ENCODE data around the gene KCNIP2. TPM values are rescaled to one million over a fixed set of nuclear protein-coding genes. Genes with fewer than 3 reads are reported as not detected.
"Not testable (repeated sequence)": the region's sequence is repeated elsewhere in the genome, so short reads cannot be mapped to it uniquely, and the experiment has no call there.

Gene KCNIP2
- total and polyA plus RNA-seq, 2 donors (not counting 1 experiment from before 2014, with no cell fraction given): 0.37 to 1.8 TPM

GRCh38 chr10:101797403-101798059 lies 46.1 kb downstream of the KCNIP2 start:
- Histone ChIP-seq H3K36me3 (ENCODE audit: control insufficient read depth, insufficient read depth, low read length) (peaks cover 24% of the 10 kb centered on the region), H3K4me1 (ENCODE audit: control insufficient read depth, extremely low read depth, insufficient read depth, low read length) (no peaks in the 10 kb centered on the region), H4K20me1 (ENCODE audit: control insufficient read depth, extremely low read depth, insufficient read depth, low read length) (peaks cover 2% of the 10 kb centered on the region), H2AFZ (ENCODE audit: low read length) (no peak overlapping the region), H3K27ac (ENCODE audit: insufficient read depth, low read length) (no peak overlapping the region), H3K9me3 (ENCODE audit: control insufficient read depth, insufficient read depth, low read depth, low read length) (no peaks in the 10 kb centered on the region), H3K79me2 (ENCODE audit: control insufficient read depth, insufficient read depth, low read length) (peaks cover 35% of the 10 kb centered on the region), H3K4me3 (replicated peaks in 1 of 4; ENCODE audit: control extremely low read depth in 1 of 4, insufficient read depth in 1 of 4, low read depth in 3 of 4, low read length in 4 of 4) (no peak overlapping the region), H3K4me2 (ENCODE audit: extremely low read depth, insufficient read depth, low read length) (no peak overlapping the region), H3K27me3 (ENCODE audit: control insufficient read depth, insufficient read depth, low read length) (no peaks in the 10 kb centered on the region), H3K9ac (ENCODE audit: insufficient read depth, low read length) (no peak overlapping the region)
- DNase-seq (ENCODE audit: low read depth in 2 of 2): no peak
- TF ChIP-seq EZH2 (IDR thresholded peaks at IDR 0.05; ENCODE audit: low read length, missing control alignments): no peak
- no peak for TF ChIP-seq CTCF (conservative IDR thresholded peaks at IDR 0.05 in 1 of 2, IDR thresholded peaks at IDR 0.05 in 1 of 2; ENCODE audit: low read depth in 1 of 2, low read length in 2 of 2)

- Histone ChIP-seq H3K79me2 (ENCODE audit: control insufficient read depth, insufficient read depth, low read length) (peaks cover 11% of the 10 kb centered on the region), H3K4me3 (replicated peaks in 1 of 4; ENCODE audit: control extremely low read depth in 1 of 4, insufficient read depth in 1 of 4, low read depth in 3 of 4, low read length in 4 of 4) (no peak overlapping the region), H2AFZ (ENCODE audit: low read length) (no peak overlapping the region), H3K9ac (ENCODE audit: insufficient read depth, low read length) (no peak overlapping the region), H4K20me1 (ENCODE audit: control insufficient read depth, extremely low read depth, insufficient read depth, low read length) (no peaks in the 10 kb centered on the region), H3K27ac (ENCODE audit: insufficient read depth, low read length) (no peak overlapping the region), H3K36me3 (ENCODE audit: control insufficient read depth, insufficient read depth, low read length) (peaks cover 16% of the 10 kb centered on the region), H3K9me3 (ENCODE audit: control insufficient read depth, insufficient read depth, low read depth, low read length) (no peaks in the 10 kb centered on the region), H3K4me1 (ENCODE audit: control insufficient read depth, extremely low read depth, insufficient read depth, low read length) (no peaks in the 10 kb centered on the region), H3K4me2 (ENCODE audit: extremely low read depth, insufficient read depth, low read length) (no peak overlapping the region), H3K27me3 (ENCODE audit: control insufficient read depth, insufficient read depth, low read length) (no peaks in the 10 kb centered on the region)
- DNase-seq (ENCODE audit: low read depth in 2 of 2): no peak
- TF ChIP-seq EZH2 (IDR thresholded peaks at IDR 0.05; ENCODE audit: low read length, missing control alignments) (no peak), CTCF (conservative IDR thresholded peaks at IDR 0.05 in 1 of 2, IDR thresholded peaks at IDR 0.05 in 1 of 2; ENCODE audit: low read depth in 1 of 2, low read length in 2 of 2) (no peak)
Observed at GRCh38 chr10:101793526-101793925, 50.1 kb downstream of the KCNIP2 start.

DNA sequence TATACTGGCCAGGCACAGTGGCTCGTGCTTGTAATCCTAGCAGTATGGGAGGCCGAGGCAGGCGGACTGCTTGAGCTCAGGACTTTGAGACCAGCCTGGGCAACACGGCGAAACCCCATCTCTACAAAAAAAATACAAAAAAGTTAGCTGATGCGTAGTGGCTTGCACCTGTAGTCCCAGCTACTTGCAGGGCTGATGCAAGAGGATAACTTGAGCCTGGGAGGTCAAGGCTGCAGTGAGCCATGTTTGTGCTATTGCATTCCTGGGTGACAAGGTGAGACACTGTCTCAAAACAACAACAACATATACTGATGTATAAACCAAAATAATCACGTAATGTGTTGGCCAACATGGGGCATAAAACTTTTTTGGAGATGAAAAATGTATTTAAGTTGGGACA lies 53.9 kb downstream of the KCNIP2 start:
- H3K9ac ChIP-seq (ENCODE audit: insufficient read depth, low read length): no peak overlapping the region
- no peak overlapping the region for H3K4me2 ChIP-seq (ENCODE audit: extremely low read depth, insufficient read depth, low read length)
- H3K27ac ChIP-seq (ENCODE audit: insufficient read depth, low read length): no peak overlapping the region
- H3K79me2 ChIP-seq (ENCODE audit: control insufficient read depth, insufficient read depth, low read length): peaks cover 3% of the 10 kb centered on the region
- no peak for TF ChIP-seq EZH2 (IDR thresholded peaks at IDR 0.05; ENCODE audit: low read length, missing control alignments)
- no peak for TF ChIP-seq CTCF (conservative IDR thresholded peaks at IDR 0.05 in 1 of 2, IDR thresholded peaks at IDR 0.05 in 1 of 2; ENCODE audit: low read depth in 1 of 2, low read length in 2 of 2)
- no peaks in the 10 kb centered on the region for H3K27me3 ChIP-seq (ENCODE audit: control insufficient read depth, insufficient read depth, low read length)
- peaks cover 15% of the 10 kb centered on the region for H3K36me3 ChIP-seq (ENCODE audit: control insufficient read depth, insufficient read depth, low read length)
- no peaks in the 10 kb centered on the region for H3K4me1 ChIP-seq (ENCODE audit: control insufficient read depth, extremely low read depth, insufficient read depth, low read length)
- H3K9me3 ChIP-seq (ENCODE audit: control insufficient read depth, insufficient read depth, low read depth, low read length): no peaks in the 10 kb centered on the region
- H4K20me1 ChIP-seq (ENCODE audit: control insufficient read depth, extremely low read depth, insufficient read depth, low read length): no peaks in the 10 kb centered on the region
- DNase-seq (ENCODE audit: low read depth in 2 of 2): no peak
- H2AFZ ChIP-seq (ENCODE audit: low read length): no peak overlapping the region
- H3K4me3 ChIP-seq (replicated peaks in 1 of 4; ENCODE audit: control extremely low read depth in 1 of 4, insufficient read depth in 1 of 4, low read depth in 3 of 4, low read length in 4 of 4): no peak overlapping the region

GRCh38 chr10:101789231-101789630 lies 54.4 kb downstream of the KCNIP2 start:
- H3K27ac ChIP-seq (ENCODE audit: insufficient read depth, low read length); H3K9me3 ChIP-seq (ENCODE audit: control insufficient read depth, insufficient read depth, low read depth, low read length); H3K79me2 ChIP-seq (ENCODE audit: control insufficient read depth, insufficient read depth, low read length); H2AFZ ChIP-seq (ENCODE audit: low read length); H4K20me1 ChIP-seq (ENCODE audit: control insufficient read depth, extremely low read depth, insufficient read depth, low read length); H3K4me3 ChIP-seq (replicated peaks in 1 of 4; ENCODE audit: control extremely low read depth in 1 of 4, insufficient read depth in 1 of 4, low read depth in 3 of 4, low read length in 4 of 4); DNase-seq (ENCODE audit: low read depth in 2 of 2); H3K27me3 ChIP-seq (ENCODE audit: control insufficient read depth, insufficient read depth, low read length); H3K4me2 ChIP-seq (ENCODE audit: extremely low read depth, insufficient read depth, low read length); H3K4me1 ChIP-seq (ENCODE audit: control insufficient read depth, extremely low read depth, insufficient read depth, low read length); H3K9ac ChIP-seq (ENCODE audit: insufficient read depth, low read length): not testable (repeated sequence)
- H3K36me3 ChIP-seq (ENCODE audit: control insufficient read depth, insufficient read depth, low read length): peaks cover 13% of the 10 kb centered on the region

Data from fibroblast of lung (primary cell).